Measurements from ENCODE around the gene PPFIA2. TPM values are rescaled to one million over a fixed set of nuclear protein-coding genes. Genes with fewer than 3 reads are reported as not detected.

Gene PPFIA2
- total RNA-seq, 1 experiment from 2014 or later = not detected

GRCh38 chr12:81360916-81361315 lies 398.2 kb downstream of the PPFIA2 start:
- H3K27me3 ChIP-seq (ENCODE audit: insufficient read depth, low read depth) = no peaks in the 10 kb centered on the region
- H3K4me1 ChIP-seq (replicated peaks; ENCODE audit: insufficient read depth) = no peaks in the 10 kb centered on the region
- no peaks in the 10 kb centered on the region for H3K9me2 ChIP-seq (ENCODE audit: insufficient read depth)
- H3K4me3 ChIP-seq = no peak overlapping the region
- no peaks in the 10 kb centered on the region for H3K79me2 ChIP-seq (ENCODE audit: low read depth)
- POLR2A ChIA-PET (ENCODE audit: unreplicated experiment) = no interaction called here
- H2AFZ ChIP-seq = no peak overlapping the region
- intact Hi-C loops (cut with micrococcal nuclease; ENCODE audit: unreplicated experiment) = no loop called here
- H3K27ac ChIP-seq = no peak overlapping the region
- H3K36me3 ChIP-seq (ENCODE audit: low read depth) = no peaks in the 10 kb centered on the region
- H3K9me3 ChIP-seq (ENCODE audit: insufficient read depth, low read depth) = no peaks in the 10 kb centered on the region
- CTCF ChIA-PET = no interaction called here
- H3K4me2 ChIP-seq = no peak overlapping the region
- DNase-seq = no peak
- H4K20me1 ChIP-seq (ENCODE audit: insufficient read depth) = no peaks in the 10 kb centered on the region
- TF ChIP-seq EZH2 (IDR thresholded peaks at IDR 0.05; ENCODE audit: low read depth) = no peak
- TF ChIP-seq CTCF (conservative IDR thresholded peaks at IDR 0.05) = no peak
- no TSS peak for BruUV-seq (replicated peaks)
- H3F3A ChIP-seq (ENCODE audit: insufficient read depth, low read depth) = no peaks in the 10 kb centered on the region

- Histone ChIP-seq H3F3A (ENCODE audit: insufficient read depth, low read depth) (no peaks in the 10 kb centered on the region), H3K9me2 (ENCODE audit: insufficient read depth) (no peaks in the 10 kb centered on the region), H3K79me2 (ENCODE audit: low read depth) (no peaks in the 10 kb centered on the region), H3K4me2 (no peak overlapping the region), H4K20me1 (ENCODE audit: insufficient read depth) (no peaks in the 10 kb centered on the region), H3K27ac (no peak overlapping the region), H3K4me3 (no peak overlapping the region), H2AFZ (no peak overlapping the region), H3K9me3 (ENCODE audit: insufficient read depth, low read depth) (no peaks in the 10 kb centered on the region), H3K36me3 (ENCODE audit: low read depth) (no peaks in the 10 kb centered on the region), H3K4me1 (replicated peaks; ENCODE audit: insufficient read depth) (no peaks in the 10 kb centered on the region), H3K27me3 (ENCODE audit: insufficient read depth, low read depth) (no peaks in the 10 kb centered on the region)
- CTCF ChIA-PET = no interaction called here
- intact Hi-C loops (cut with micrococcal nuclease; ENCODE audit: unreplicated experiment) = no loop called here
- no TSS peak for BruUV-seq (replicated peaks)
- POLR2A ChIA-PET (ENCODE audit: unreplicated experiment) = no interaction called here
- TF ChIP-seq CTCF (conservative IDR thresholded peaks at IDR 0.05) = no peak
- no peak for TF ChIP-seq EZH2 (IDR thresholded peaks at IDR 0.05; ENCODE audit: low read depth)
- DNase-seq = no peak
These were observed 399.4 kb downstream of the PPFIA2 start for GRCh38 chr12:81359736-81360135.

- Histone ChIP-seq H3F3A (ENCODE audit: insufficient read depth, low read depth) (no peaks in the 10 kb centered on the region), H3K4me1 (replicated peaks; ENCODE audit: insufficient read depth) (0 out of 2 replicates have a peak, but pooled peaks cover 6% of the 10 kb centered on the region), H3K79me2 (ENCODE audit: low read depth) (no peaks in the 10 kb centered on the region), H3K4me2 (peak overlapping the region; percentile 56), H3K27me3 (ENCODE audit: insufficient read depth, low read depth) (no peaks in the 10 kb centered on the region), H3K9me3 (ENCODE audit: insufficient read depth, low read depth) (no peaks in the 10 kb centered on the region), H3K4me3 (peak overlapping the region; percentile 40; the same call in 1 of the 2 replicates), H3K9me2 (ENCODE audit: insufficient read depth) (no peaks in the 10 kb centered on the region), H3K36me3 (ENCODE audit: low read depth) (no peaks in the 10 kb centered on the region), H4K20me1 (ENCODE audit: insufficient read depth) (no peaks in the 10 kb centered on the region), H3K27ac (no peak overlapping the region), H2AFZ (0 out of 2 replicates have a peak overlapping the region, but pooled peaks have one; percentile 44)
- BruUV-seq (replicated peaks) = no TSS peak
- TF ChIP-seq CTCF (conservative IDR thresholded peaks at IDR 0.05) (no peak), EZH2 (IDR thresholded peaks at IDR 0.05; ENCODE audit: low read depth) (no peak)
- POLR2A ChIA-PET (ENCODE audit: unreplicated experiment) = no interaction called here
- DNase-seq = no peak
- CTCF ChIA-PET = no interaction called here
- intact Hi-C loops (cut with micrococcal nuclease; ENCODE audit: unreplicated experiment) = no loop called here
These were observed 404.7 kb downstream of the PPFIA2 start for GRCh38 chr12:81354327-81354932.

Data from PC-9 (cell line).